OCI-LY7 (cell line): ENCODE results near the gene CLN5. TPM values are rescaled to one million over a fixed set of nuclear protein-coding genes. Genes with fewer than 3 reads are reported as not detected.

Source experiments
- BruUV-seq: library from RNA; stranded (reverse); fragments of 400-500 nt; replicated peaks from 2 replicates; lab custom pipeline; 2021; lab: Mats Ljungman, UMichigan
- CTCF ChIA-PET: fragments of 300-600 bp; sonication (Branson Sonifier 250); formaldehyde crosslinking; loops from one replicate; lab custom pipeline; 2022; ENCODE audit warnings: antibody characterized with exemption; ENCODE audit not compliant: unreplicated experiment; lab: Charles Lee
- POLR2A ChIA-PET: fragments of 300-600 bp; sonication (Branson Sonifier 250); formaldehyde crosslinking; loops from one replicate; lab custom pipeline; 2022; ENCODE audit warnings: antibody characterized with exemption; lab: Charles Lee
- DNase-seq: peaks from one replicate; pipeline ENCODE4 v3.0.0-alpha.2; 2015; ENCODE audit warnings: low spot score
- H2AFZ ChIP-seq: fragments of 200-600 bp; sonication (generic), shearing (Covaris generic); 2 replicates; pipeline ENCODE4 v1.6.1; 2014; ENCODE audit warnings: mild to moderate bottlenecking, antibody characterized with exemption, low read length, moderate library complexity
- H3K27ac ChIP-seq: fragments of 200-600 bp; sonication (generic); 2 replicates; pipeline ENCODE4 v1.5.1; 2014; ENCODE audit warnings: mixed run types, low read depth, mild to moderate bottlenecking, moderate library complexity, low read length, inconsistent platforms; ENCODE audit not compliant: poor library complexity, severe bottlenecking
- H3K36me3 ChIP-seq: fragments of 200-600 bp; sonication (generic); 2 replicates; pipeline ENCODE4 v1.6.1; 2014; ENCODE audit warnings: mild to moderate bottlenecking, antibody characterized with exemption, low read length, moderate library complexity, mixed read lengths; ENCODE audit not compliant: insufficient read depth
- H3K4me1 ChIP-seq: fragments of 200-600 bp; sonication (generic); 2 replicates; pipeline ENCODE4 v1.5.1; 2014; ENCODE audit warnings: mild to moderate bottlenecking, low read length; ENCODE audit not compliant: insufficient read depth, poor library complexity, severe bottlenecking
- H3K4me2 ChIP-seq: fragments of 200-600 bp; sonication (generic); 2 replicates; pipeline ENCODE4 v1.6.1; 2014; ENCODE audit warnings: mild to moderate bottlenecking, low read length
- H3K4me3 ChIP-seq: fragments of 200-600 bp; sonication (generic); 2 replicates; pipeline ENCODE4 v1.5.1; 2014; ENCODE audit warnings: mild to moderate bottlenecking, low read depth, low read length; ENCODE audit not compliant: poor library complexity, severe bottlenecking
- H3K79me2 ChIP-seq: fragments of 200-600 bp; sonication (generic); 2 replicates; pipeline ENCODE4 v1.6.1; 2016; ENCODE audit warnings: low read depth, mild to moderate bottlenecking, low read length, moderate library complexity, mixed read lengths; ENCODE audit not compliant: insufficient read depth
- H3K9me2 ChIP-seq: fragments of 200-600 bp; sonication (generic); 2 replicates; pipeline ENCODE4 v1.6.1; 2016; ENCODE audit warnings: mild to moderate bottlenecking, low read length, mixed read lengths; ENCODE audit not compliant: insufficient read depth
- H3K9me3 ChIP-seq: fragments of 200-600 bp; sonication (generic); 2 replicates; pipeline ENCODE4 v1.6.1; 2014; ENCODE audit warnings: mild to moderate bottlenecking, mixed run types, low read length, mixed read lengths
- H4K20me1 ChIP-seq: fragments of 200-600 bp; sonication (generic); 2 replicates; pipeline ENCODE4 v1.6.1; 2014; ENCODE audit warnings: mild to moderate bottlenecking, antibody characterized with exemption, low read length, moderate library complexity, mixed read lengths; ENCODE audit not compliant: insufficient read depth
- CTCF ChIP-seq: fragments of 200-600 bp; sonication (generic); conservative IDR thresholded peaks from 2 replicates; pipeline ENCODE4 v1.5.1; 2014; ENCODE audit warnings: mild to moderate bottlenecking, antibody characterized with exemption, low read length, moderate library complexity, mixed read lengths
- EZH2phosphoT487 ChIP-seq: fragments of 200-600 bp; sonication (generic); IDR thresholded peaks from 2 replicates; pipeline ENCODE4 v1.6.1; 2018; ENCODE audit warnings: low read depth, borderline replicate concordance, mild to moderate bottlenecking, mixed run types, antibody characterized with exemption, low read length, moderate library complexity, mixed read lengths
- intact Hi-C: fragments of 100-400 bp; cut with micrococcal nuclease; formaldehyde crosslinking; loops from one replicate; pipeline ENCODE4 v1.10.0; 2022; ENCODE audit not compliant: unreplicated experiment
- total RNA-seq, 2 experiments: library from RNA; depleted of rRNA in 1 of 2; stranded (reverse); fragments of >200 nt in 1 of 2; shearing (Covaris generic) in 1 of 2; gene quantifications; 2 replicates each; pipeline ENCODE4 v1.2.3, GENCODE V29; 2014 to 2022

The CLN5 gene
- total RNA-seq, 2 experiments from 2014 or later = 10.1 to 12.7 TPM

- Histone ChIP-seq H3K4me2 (peak within 1 kb of the TSS; percentile 99), H3K4me3 (peak within 1 kb of the TSS; percentile 98), H3K4me1 (peaks cover 36% of the 10 kb centered on the region), H3K9me3 (no peaks in the 10 kb centered on the region), H3K27ac (peak within 1 kb of the TSS; percentile 91), H2AFZ (peak within 1 kb of the TSS; percentile 99), H3K9me2 (no peaks in the 10 kb centered on the region), H3K36me3 (peaks cover 16% of the 10 kb centered on the region; the same call in 1 of the 2 replicates), H3K79me2 (peaks cover 43% of the 10 kb centered on the region), H4K20me1 (peaks cover 35% of the 10 kb centered on the region)
- DNase-seq = peak; percentile 91
- no peak for TF ChIP-seq EZH2phosphoT487
- TF ChIP-seq CTCF = no peak
- intact Hi-C loops = loop anchor here (1.0 to 5.0 kb wide), 3 partner anchors 35 to 480 kb away; partner anchors contain the start of genes CLN5 and MYCBP2
- CTCF ChIA-PET = interaction anchor here (0.9 kb wide), 1 partner anchor 233 kb away, joined by 3 read pairs; no protein-coding TSS in a partner anchor
- POLR2A ChIA-PET = interaction anchor here (0.5 to 5.0 kb wide), 13 partner anchors 8 to 1220 kb away, joined by 3 to 28 read pairs (median 4); partner anchors contain the start of gene CLN5
- BruUV-seq = no TSS peak
Measured at GRCh38 chr13:77026861-77027621, 35.2 kb downstream of the CLN5 start, which contains the start of gene FBXL3. Gene FBXL3, minus strand, starts transcription at chr13:77027159. Its CDS starts 5,299 bp downstream, at chr13:77021860.

DNA sequence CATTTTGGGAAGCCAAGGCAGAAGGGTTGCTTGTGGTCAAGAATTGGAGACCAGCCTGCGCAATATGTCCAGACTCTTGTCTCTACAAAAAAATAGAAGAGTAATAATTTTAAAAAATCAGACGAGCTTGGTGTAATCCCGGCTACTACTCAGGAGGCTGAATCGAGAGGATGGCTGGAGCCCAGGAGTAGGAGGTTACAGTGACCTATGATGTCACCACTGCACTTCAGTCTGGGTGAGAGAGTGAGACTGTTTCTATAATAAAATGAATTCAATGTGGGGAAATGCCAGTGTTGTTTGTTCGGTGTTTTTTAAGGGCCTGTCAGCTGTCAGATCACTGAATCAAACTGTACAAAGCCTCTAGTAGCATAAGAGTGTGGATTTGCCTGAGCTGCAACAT lies 36.3 kb downstream of the CLN5 start:
- intact Hi-C loops = loop anchor here (5.0 kb wide), 1 partner anchor 479 kb away; no protein-coding TSS in a partner anchor
- H3K4me1 ChIP-seq = peaks cover 31% of the 10 kb centered on the region
- no TSS peak for BruUV-seq
- H3K9me2 ChIP-seq = no peaks in the 10 kb centered on the region
- DNase-seq = no peak
- POLR2A ChIA-PET = interaction anchor here (0.5 to 5.0 kb wide), 13 partner anchors 10 to 451 kb away, joined by 3 to 28 read pairs (median 4); partner anchors contain the start of gene CLN5
- H2AFZ ChIP-seq = peak overlapping the region; percentile 43; the same call in 1 of the 2 replicates
- H3K9me3 ChIP-seq = no peaks in the 10 kb centered on the region
- H3K4me3 ChIP-seq = no peak overlapping the region
- H3K79me2 ChIP-seq = peaks cover 32% of the 10 kb centered on the region
- TF ChIP-seq EZH2phosphoT487 (no peak), CTCF (no peak)
- H3K36me3 ChIP-seq = peaks cover 11% of the 10 kb centered on the region; the same call in 1 of the 2 replicates
- no peak overlapping the region for H3K27ac ChIP-seq
- CTCF ChIA-PET = no interaction called here
- peaks cover 24% of the 10 kb centered on the region for H4K20me1 ChIP-seq
- H3K4me2 ChIP-seq = peak overlapping the region; percentile 99; the same call in 1 of the 2 replicates
